Measurements from ENCODE around the gene HACD2.
"Not testable (repeated sequence)": the region's sequence is repeated elsewhere in the genome, so short reads cannot be mapped to it uniquely, and the experiment has no call there.

The HACD2 gene

DNA sequence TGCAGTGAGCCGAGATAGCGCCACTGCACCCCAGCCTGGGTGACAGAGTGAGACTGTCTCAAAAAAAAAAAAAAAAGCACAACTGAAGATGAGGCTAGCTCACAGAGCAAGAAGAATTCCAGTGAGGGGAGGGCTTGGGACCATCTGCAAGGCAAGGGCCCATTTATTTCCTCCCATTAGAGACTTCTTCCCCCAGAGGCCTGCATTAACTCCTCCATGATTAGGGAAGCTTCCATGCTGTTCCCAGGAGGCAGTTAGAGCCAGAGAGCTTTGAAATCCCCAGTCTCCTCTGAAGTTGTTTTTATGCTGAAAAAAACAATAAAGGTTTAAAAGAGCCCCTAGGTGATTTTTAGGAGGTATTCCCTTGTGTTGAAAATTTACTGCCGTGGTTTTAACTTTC lies 81.7 kb downstream of the HACD2 start:
- no peak overlapping the region for H3K4me2 ChIP-seq
- H3K4me3 ChIP-seq, result no peak overlapping the region
- H3K9me3 ChIP-seq (replicated peaks in 1 of 11), result no peaks in the 10 kb centered on the region
- H4K20me1 ChIP-seq, result no peaks in the 10 kb centered on the region
- no peaks in the 10 kb centered on the region for H3K27me3 ChIP-seq
- TF ChIP-seq Cebpa-rat (IDR thresholded peaks at IDR 0.05), result no peak
- H3K36me3 ChIP-seq, result peaks cover 15 to 62% (median 40%) of the 10 kb centered on the region in 11 experiments
- H3K4me1 ChIP-seq, result no peaks in the 10 kb centered on the region
- no peak overlapping the region for H3K9ac ChIP-seq
- H3K27ac ChIP-seq, result no peak overlapping the region

DNA sequence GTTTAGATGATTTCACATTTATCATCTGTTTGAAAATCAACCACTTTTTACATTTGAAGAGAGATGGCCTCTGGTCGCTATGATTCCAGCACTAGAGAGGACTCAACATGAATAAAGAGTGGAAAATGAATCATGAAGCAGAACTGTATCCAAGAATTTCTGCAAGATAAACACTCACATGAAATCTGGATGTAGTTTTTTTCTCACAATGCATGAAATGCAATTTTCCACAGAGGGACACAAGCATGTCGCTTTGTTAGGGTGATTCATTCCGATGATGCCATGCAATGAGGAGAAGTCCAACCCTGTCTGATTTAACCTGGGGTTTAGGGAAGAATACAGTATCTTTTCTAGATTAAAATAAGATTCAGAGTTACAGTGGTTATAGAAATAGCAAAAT lies 85.5 kb downstream of the HACD2 start:
- Histone ChIP-seq H3K9me3 (replicated peaks in 1 of 11) (no peaks in the 10 kb centered on the region), H3K4me2 (no peak overlapping the region), H3K4me1 (no peaks in the 10 kb centered on the region), H3K4me3 (no peak overlapping the region), H3K27ac (no peak overlapping the region), H3K9ac (no peak overlapping the region), H3K27me3 (no peaks in the 10 kb centered on the region), H3K36me3 (peaks cover 39 to 84% (median 55%) of the 10 kb centered on the region in 11 experiments), H4K20me1 (peaks cover 0 to 7% (median 0%) of the 10 kb centered on the region in 11 experiments; a peak in 1 of 22 replicates)
- TF ChIP-seq Cebpa-rat (IDR thresholded peaks at IDR 0.05), result no peak

DNA sequence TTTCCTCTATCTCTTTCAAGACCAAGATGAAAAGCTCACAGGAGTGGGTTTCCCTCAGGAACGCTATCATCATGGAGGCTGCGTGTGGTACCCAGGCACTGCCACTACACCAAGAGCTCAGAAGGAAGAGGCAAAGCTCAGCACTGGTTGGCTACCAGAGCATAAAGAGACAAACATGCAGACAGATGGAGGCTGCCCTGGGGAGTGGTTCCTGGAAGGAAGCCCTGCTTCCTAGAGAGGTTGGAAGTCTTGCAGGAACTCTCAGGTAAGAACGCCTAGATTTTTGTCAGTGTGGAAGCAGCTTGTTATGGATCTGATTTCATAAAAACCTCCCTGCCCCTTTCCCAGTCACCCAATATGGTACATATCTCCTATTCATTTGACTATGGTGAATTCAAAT lies 86.1 kb downstream of the HACD2 start:
- no peak for TF ChIP-seq Cebpa-rat (IDR thresholded peaks at IDR 0.05)
- Histone ChIP-seq H3K27me3 (no peaks in the 10 kb centered on the region), H3K9me3 (replicated peaks in 1 of 11) (no peaks in the 10 kb centered on the region), H3K9ac (no peak overlapping the region), H3K27ac (no peak overlapping the region), H3K4me2 (no peak overlapping the region), H4K20me1 (peaks cover 0 to 7% (median 0%) of the 10 kb centered on the region in 11 experiments; a peak in 1 of 22 replicates), H3K4me3 (no peak overlapping the region), H3K4me1 (no peaks in the 10 kb centered on the region), H3K36me3 (peaks cover 44 to 89% (median 59%) of the 10 kb centered on the region in 11 experiments)

DNA sequence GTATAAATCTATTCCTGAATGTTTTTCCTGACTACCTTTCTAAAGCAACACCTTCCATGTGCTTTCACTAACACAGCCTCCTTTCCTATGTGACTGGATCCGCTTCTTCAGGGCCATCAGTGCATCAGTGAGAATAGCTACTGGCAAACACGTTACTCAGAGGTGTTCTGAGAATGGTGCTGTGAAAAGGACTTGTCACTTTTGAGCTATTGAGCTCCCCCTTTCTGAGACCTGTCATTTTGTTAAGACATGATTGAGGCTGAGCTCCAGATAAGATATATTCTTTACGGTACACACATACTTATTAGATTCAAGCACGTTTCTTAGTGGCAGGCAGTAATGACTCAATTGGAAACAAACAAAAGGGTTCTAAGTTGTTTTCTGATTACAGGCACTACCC lies 90.9 kb downstream of the HACD2 start:
- H3K27ac ChIP-seq, result no peak overlapping the region
- no peak overlapping the region for H3K9ac ChIP-seq
- H4K20me1 ChIP-seq, result peaks cover 0 to 7% (median 0%) of the 10 kb centered on the region in 11 experiments; a peak in 2 of 22 replicates
- H3K4me1 ChIP-seq, result peaks cover 0 to 5% (median 2%) of the 10 kb centered on the region in 10 experiments; a peak in 7 of 20 replicates
- no peaks in the 10 kb centered on the region for H3K9me3 ChIP-seq (replicated peaks in 1 of 11)
- H3K27me3 ChIP-seq, result no peaks in the 10 kb centered on the region
- peaks cover 35 to 78% (median 50%) of the 10 kb centered on the region in 11 experiments for H3K36me3 ChIP-seq
- no peak overlapping the region for H3K4me2 ChIP-seq
- no peak for TF ChIP-seq Cebpa-rat (IDR thresholded peaks at IDR 0.05)
- no peak overlapping the region for H3K4me3 ChIP-seq

DNA sequence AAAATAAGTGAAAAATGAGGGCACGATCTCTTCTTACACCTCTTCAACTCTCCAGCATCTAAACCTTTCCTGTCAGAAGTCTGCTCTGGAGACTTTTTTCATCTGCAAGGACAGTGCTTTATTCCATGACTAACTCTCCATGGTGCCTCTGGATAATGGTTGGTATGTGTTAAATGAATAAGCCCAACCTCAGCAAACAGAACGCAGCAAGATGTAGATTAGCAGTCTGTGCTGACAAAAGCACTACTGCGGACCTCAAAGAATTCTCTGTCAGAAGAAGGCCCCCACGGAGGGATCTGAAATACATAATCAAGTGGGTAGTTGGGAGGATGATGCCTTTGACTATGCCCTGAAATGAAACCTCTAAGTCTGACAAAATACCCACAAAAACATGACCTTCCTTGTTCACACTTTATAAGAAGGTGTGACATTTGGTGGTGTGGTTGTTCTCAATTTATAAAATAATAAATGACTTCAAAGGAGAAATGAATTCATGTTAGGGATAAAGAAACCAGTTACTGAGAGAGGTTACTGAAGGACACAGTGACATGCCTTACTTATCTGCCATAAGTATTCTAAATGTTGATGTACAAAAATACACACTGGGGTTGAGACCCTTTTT lies 92.8 kb downstream of the HACD2 start:
- 0 out of 22 replicates have a peak overlapping the region, but pooled peaks of 1 of the 11 experiments have one; percentile 3 for H3K9ac ChIP-seq
- peaks cover 0 to 11% (median 4%) of the 10 kb centered on the region in 10 experiments; a peak in 9 of 20 replicates for H3K4me1 ChIP-seq
- TF ChIP-seq Cebpa-rat (IDR thresholded peaks at IDR 0.05), result no peak
- no peak overlapping the region for H3K4me2 ChIP-seq
- H3K4me3 ChIP-seq, result no peak overlapping the region
- peaks cover 17 to 59% (median 32%) of the 10 kb centered on the region in 11 experiments for H3K36me3 ChIP-seq
- H3K27ac ChIP-seq, result no peak overlapping the region
- H3K9me3 ChIP-seq (replicated peaks in 1 of 11), result no peaks in the 10 kb centered on the region
- no peaks in the 10 kb centered on the region for H3K27me3 ChIP-seq
- peaks cover 0 to 3% (median 0%) of the 10 kb centered on the region in 11 experiments; a peak in 2 of 22 replicates for H4K20me1 ChIP-seq

DNA sequence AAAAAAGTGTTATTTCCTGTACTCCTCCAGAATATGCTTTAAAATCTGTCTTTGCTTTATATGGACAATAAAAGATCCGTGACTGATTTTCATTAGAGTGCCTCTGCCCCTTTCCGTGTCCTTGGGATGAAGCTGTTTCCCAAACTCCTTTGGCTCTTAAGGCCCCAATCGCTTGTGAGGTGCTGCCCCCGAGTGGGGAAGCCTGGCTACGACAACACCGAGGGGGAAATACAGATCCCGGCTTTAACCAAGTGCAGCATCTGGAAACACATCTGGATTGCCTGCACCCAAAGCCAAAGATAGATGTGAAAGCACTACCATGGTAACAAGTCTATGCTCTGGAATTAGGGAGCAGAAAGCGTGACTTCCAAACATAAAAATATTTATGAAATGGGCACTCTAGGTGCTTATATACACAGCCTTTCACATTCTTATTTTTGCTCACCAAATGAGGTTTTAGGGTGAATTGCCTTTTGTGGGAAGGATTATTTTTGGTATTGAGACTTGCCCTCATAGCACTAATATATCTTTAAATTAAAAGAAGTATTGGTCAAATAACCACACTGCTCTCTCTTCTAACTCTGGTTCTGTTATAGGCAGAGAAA lies 95.4 kb downstream of the HACD2 start:
- Histone ChIP-seq H3K36me3 (peaks cover 0 to 34% (median 20%) of the 10 kb centered on the region in 11 experiments; a peak in 17 of 22 replicates), H3K27ac (no peak overlapping the region), H3K4me3 (no peak overlapping the region), H4K20me1 (no peaks in the 10 kb centered on the region; a peak in 2 of 22 replicates), H3K9me3 (replicated peaks in 1 of 11) (no peaks in the 10 kb centered on the region), H3K27me3 (no peaks in the 10 kb centered on the region), H3K4me2 (peak overlapping the region in 4 of 11 experiments; percentile 3 to 25 (median 14); a peak in 4 of 22 replicates), H3K9ac (no peak overlapping the region), H3K4me1 (peaks cover 0 to 17% (median 5%) of the 10 kb centered on the region in 10 experiments; a peak in 10 of 20 replicates)
- TF ChIP-seq Cebpa-rat (IDR thresholded peaks at IDR 0.05), result no peak

DNA sequence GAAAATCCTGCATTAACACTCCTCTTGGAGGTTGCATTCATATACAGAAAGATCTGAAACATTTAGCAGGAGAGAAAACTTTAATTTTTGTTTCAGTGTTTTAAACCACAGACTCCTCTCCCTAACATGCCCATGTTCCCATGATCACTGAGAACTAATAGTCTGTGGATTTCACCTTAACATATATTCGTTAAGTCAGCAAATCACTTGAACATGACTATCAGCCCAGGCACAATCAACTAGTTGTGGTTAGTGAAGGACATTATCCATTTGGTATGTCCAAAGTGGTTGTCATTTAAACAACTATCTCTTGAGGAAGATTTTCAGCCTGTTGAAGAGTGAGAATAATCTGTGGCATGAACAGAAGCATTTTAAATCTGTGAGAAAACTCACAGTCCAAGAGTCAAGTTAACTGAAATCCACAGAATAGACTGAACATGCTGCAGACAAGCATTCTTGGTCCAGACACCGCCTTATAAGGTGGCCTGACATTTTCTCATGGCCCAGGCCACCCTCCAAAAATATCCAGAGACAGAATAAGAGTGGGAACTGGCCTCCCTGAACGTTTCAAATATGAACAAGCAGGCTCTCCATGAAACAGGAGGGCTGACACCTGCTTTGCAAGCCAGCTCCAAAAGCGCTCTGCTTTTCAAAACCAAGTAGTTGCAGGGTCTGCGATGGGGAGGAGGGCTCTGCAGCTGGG lies 96.1 kb downstream of the HACD2 start:
- no peak overlapping the region for H3K9ac ChIP-seq

DNA sequence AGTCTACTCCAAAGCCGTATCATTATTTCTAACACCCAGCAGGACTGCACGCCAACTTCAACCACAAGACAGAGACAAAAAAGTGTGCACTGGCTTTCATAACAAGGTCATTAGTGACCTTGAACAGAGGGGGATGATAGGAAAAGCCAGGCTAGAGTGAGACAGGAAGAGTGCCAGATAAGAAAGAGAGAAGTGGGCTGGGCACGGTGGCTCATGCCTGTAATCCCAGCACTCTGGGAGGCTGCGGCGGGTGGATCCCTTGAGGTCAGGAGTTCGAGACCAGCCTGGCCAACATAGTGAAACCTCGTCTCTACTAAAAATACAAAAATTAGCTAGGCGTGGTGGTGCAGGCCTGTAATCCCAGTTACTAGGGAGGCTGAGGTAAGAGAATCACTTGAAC lies 97.8 kb downstream of the HACD2 start:
- Histone ChIP-seq H3K4me1 (peaks cover 0 to 36% (median 18%) of the 10 kb centered on the region in 10 experiments; a peak in 13 of 20 replicates), H3K36me3 (peaks cover 0 to 15% (median 8%) of the 10 kb centered on the region in 11 experiments; a peak in 10 of 22 replicates)
- not testable (repeated sequence) for H3K27me3 ChIP-seq; H3K9ac ChIP-seq; H3K4me2 ChIP-seq; H3K9me3 ChIP-seq (replicated peaks in 1 of 11); H3K27ac ChIP-seq; H3K4me3 ChIP-seq; H4K20me1 ChIP-seq

More for the DNA sequence above, 96.1 kb downstream of the HACD2 start:
- no peak for TF ChIP-seq Cebpa-rat (IDR thresholded peaks at IDR 0.05)
- no peak overlapping the region for H3K27ac ChIP-seq
- no peaks in the 10 kb centered on the region for H3K27me3 ChIP-seq
- no peaks in the 10 kb centered on the region for H3K9me3 ChIP-seq (replicated peaks in 1 of 11)
- no peaks in the 10 kb centered on the region; a peak in 1 of 22 replicates for H4K20me1 ChIP-seq
- H3K4me1 ChIP-seq, result peaks cover 0 to 18% (median 6%) of the 10 kb centered on the region in 10 experiments; a peak in 12 of 20 replicates
- peaks cover 0 to 26% (median 13%) of the 10 kb centered on the region in 11 experiments; a peak in 15 of 22 replicates for H3K36me3 ChIP-seq
- peak overlapping the region in 4 of 11 experiments; percentile 3 to 25 (median 14); a peak in 4 of 22 replicates for H3K4me2 ChIP-seq
- no peak overlapping the region for H3K4me3 ChIP-seq

DNA sequence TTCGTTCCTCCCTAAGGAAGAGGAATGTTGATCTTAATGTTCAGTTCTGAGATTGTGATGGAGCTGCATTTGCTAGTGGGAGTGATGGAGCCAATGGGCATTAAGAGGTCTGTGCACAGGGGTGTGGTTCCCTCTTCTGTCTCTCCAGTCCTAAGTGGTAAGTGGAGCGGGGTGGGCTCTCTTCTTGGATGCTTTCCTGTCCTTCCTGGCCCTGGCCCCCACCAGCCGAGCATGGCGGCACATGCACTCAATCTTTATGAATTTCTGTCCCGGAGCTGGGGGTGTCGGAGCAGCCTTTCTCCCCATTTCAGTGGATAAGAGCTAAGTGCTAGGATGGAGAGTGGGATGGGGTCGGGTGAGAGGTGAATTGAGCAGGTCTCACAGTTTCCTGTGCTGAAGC lies 98.4 kb downstream of the HACD2 start:
- Histone ChIP-seq H3K27me3 (peaks cover 0 to 6% (median 0%) of the 10 kb centered on the region in 11 experiments; a peak in 3 of 22 replicates), H3K9ac (no peak overlapping the region), H3K4me2 (no peak overlapping the region; a peak in 1 of 22 replicates), H3K9me3 (replicated peaks in 1 of 11) (no peaks in the 10 kb centered on the region), H3K4me1 (peaks cover 0 to 42% (median 22%) of the 10 kb centered on the region in 10 experiments; a peak in 14 of 20 replicates), H3K4me3 (no peak overlapping the region), H3K36me3 (peaks cover 0 to 12% (median 8%) of the 10 kb centered on the region in 11 experiments; a peak in 9 of 22 replicates), H4K20me1 (no peaks in the 10 kb centered on the region; a peak in 2 of 22 replicates), H3K27ac (no peak overlapping the region)
- TF ChIP-seq Cebpa-rat (IDR thresholded peaks at IDR 0.05), result no peak
